ENCODE results near the gene SRSF3.
A peak's percentile ranks its signal among the peaks of the same experiment; 100 is the strongest.
"Not testable (repeated sequence)": the region's sequence is repeated elsewhere in the genome, so short reads cannot be mapped to it uniquely, and the experiment has no call there.

The SRSF3 gene

GRCh38 chr6:36563928-36564284, 30.3 kb upstream of the SRSF3 start:
- no peak for DNase-seq (ENCODE audit: low read depth in 2 of 2)
- no peak overlapping the region for H3K4me3 ChIP-seq (replicated peaks in 1 of 2; ENCODE audit: low read depth in 2 of 2, low read length in 2 of 2)

DNA sequence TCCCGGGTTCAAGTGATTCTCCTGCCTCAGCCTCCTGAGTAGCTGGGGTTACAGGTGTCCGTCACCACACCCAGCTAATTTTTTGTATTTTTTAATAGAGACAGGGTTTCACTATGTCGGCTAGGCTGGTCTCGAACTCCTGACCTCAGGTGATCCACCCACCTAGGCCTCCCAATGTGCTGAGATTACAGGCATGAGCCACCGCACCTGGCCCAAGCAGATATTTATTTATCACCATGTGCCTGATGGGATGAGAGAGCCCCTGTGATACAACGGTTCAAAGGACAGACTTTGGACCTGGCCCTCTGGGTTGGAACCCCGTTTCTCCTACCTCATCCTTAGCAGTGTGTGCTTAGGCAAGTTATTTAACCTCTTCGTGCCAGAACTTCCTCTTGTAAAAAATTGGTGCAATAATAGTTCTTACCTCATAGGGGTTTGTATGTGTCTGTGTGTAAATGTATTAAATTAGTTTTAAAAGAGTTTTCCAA, 27.7 kb upstream of the SRSF3 start:
- no peak for DNase-seq (ENCODE audit: low read depth in 2 of 2)
- H3K4me3 ChIP-seq (replicated peaks in 1 of 2; ENCODE audit: low read depth in 2 of 2, low read length in 2 of 2): no peak overlapping the region
- TF ChIP-seq, protein P1, sequence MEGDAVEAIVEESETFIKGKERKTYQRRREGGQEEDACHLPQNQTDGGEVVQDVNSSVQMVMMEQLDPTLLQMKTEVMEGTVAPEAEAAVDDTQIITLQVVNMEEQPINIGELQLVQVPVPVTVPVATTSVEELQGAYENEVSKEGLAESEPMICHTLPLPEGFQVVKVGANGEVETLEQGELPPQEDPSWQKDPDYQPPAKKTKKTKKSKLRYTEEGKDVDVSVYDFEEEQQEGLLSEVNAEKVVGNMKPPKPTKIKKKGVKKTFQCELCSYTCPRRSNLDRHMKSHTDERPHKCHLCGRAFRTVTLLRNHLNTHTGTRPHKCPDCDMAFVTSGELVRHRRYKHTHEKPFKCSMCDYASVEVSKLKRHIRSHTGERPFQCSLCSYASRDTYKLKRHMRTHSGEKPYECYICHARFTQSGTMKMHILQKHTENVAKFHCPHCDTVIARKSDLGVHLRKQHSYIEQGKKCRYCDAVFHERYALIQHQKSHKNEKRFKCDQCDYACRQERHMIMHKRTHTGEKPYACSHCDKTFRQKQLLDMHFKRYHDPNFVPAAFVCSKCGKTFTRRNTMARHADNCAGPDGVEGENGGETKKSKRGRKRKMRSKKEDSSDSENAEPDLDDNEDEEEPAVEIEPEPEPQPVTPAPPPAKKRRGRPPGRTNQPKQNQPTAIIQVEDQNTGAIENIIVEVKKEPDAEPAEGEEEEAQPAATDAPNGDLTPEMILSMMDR (IDR thresholded peaks at IDR 0.05; ENCODE audit: low read depth, low read length): no peak

More at GRCh38 chr6:36563928-36564284, 30.3 kb upstream of the SRSF3 start:
- TF ChIP-seq, protein P1 (IDR thresholded peaks at IDR 0.05; ENCODE audit: low read depth, low read length): no peak

DNA sequence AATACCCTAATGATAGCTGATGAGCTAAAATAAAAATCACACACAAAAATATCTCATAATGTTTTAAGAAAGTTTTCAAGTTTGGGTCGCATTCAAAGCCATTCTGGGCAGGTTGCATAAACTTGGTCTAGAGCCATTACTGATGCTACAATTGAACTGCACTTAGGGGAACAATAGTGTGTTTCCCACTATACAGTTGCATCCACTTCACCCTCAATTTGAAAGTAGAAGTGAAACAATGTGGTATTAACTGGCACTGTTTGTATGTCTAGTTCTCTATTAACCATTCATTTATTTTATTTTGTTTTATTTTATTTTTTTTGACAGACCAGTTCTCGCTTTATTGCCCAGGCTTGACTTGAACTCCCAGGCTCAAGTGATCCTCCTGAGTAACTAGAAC, 23.9 kb upstream of the SRSF3 start:
- TF ChIP-seq, protein P1 (IDR thresholded peaks at IDR 0.05; ENCODE audit: low read depth, low read length): no peak
- no peak overlapping the region for H3K4me3 ChIP-seq (replicated peaks in 1 of 2; ENCODE audit: low read depth in 2 of 2, low read length in 2 of 2)
- DNase-seq (ENCODE audit: low read depth in 2 of 2): no peak

DNA sequence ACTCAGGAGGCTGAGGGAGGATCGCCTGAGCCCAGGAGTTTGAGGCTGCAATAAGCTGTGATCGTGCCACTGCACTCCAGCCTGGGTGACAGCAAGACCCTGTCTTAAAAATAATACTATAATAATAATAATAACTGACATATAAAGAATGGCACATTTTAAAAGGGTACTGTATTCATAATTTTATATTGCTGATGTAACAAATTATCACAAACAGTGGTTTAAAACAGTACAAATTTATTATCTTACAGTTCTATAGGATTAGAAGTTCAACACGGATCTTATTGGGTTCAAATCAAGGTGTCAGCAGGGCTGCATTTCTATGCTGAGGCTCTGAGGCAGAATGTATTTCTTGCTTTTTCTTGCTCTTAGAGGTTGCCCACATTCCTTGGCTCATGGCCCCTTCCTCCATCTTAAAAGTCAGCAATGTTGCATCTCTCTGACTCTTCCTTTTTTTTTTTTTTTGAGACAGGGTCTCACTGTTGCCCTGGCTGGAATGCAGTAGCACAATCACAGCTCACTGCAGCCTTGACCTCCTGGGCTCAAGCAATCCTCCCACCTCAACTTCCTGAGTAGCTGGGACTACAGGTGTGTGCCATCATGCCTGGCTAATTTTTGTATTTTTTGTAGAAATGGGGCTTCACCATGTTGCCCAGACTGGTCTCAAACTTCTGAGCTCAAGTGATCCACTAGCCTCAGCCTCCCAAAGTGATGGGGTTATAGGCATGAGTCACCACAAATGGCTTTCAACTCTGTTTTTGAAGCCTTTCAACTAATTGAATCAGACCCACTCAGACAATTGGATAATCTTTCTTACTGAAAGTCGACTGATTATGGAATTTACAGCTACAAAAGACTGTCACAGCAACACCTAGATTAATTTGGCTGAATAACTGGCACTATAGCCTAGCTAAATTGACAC, 22.8 kb upstream of the SRSF3 start:
- H3K4me3 ChIP-seq (replicated peaks in 1 of 2; ENCODE audit: low read depth in 2 of 2, low read length in 2 of 2): no peak overlapping the region
- TF ChIP-seq, protein P1 (IDR thresholded peaks at IDR 0.05; ENCODE audit: low read depth, low read length): no peak
- no peak for DNase-seq (ENCODE audit: low read depth in 2 of 2)

DNA sequence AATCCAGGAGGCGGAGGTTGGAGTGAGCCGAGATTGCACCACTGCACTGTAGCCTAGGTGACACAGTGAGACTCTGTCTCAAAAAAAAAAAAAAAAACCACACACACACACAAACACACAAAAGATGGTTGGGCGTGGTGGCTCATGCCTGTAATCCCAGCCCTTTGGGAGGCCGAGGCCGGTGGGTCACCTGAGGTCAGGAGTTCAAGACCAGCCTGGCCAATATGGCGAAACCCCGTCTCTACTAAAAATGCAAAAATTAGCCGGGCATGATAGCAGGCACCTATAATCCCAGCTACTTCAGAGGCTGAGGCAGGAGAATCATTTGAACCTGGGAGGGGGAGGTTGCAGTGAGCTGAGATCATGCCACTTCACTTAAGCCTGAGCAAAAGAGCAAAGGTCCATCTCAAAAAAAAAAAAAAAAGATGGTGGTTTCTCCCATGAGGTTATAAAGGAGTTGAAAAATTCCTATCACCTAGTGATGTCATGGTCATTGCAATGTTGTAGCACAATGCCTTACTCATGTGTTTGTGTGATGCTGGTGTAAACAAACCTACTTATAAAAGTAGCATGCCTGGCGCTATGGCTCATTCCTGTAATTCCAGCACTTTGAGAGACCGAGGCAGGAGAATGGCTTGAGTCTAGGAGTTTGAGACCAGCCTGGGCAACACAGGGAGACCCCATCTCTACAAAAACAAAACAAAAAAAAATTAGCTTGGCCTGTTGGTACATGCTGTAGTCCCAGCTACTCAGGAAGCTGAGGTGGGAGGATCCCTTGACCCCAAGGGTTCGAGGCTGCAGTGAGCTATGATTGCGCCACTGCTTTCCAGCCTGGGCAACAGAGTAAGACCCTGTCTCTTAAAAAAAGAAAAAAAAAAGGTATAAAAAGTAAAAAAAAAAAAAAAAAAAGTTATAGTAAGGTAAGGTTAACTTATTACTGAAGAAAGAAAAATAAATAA, 21.5 kb upstream of the SRSF3 start:
- DNase-seq (ENCODE audit: low read depth in 2 of 2): peak; percentile 12 to 70
- not testable (repeated sequence) for H3K4me3 ChIP-seq (replicated peaks in 1 of 2; ENCODE audit: low read depth in 2 of 2, low read length in 2 of 2)

- TF ChIP-seq, protein P1 (IDR thresholded peaks at IDR 0.05; ENCODE audit: low read depth, low read length): no peak
- H3K4me3 ChIP-seq (replicated peaks in 1 of 2; ENCODE audit: low read depth in 2 of 2, low read length in 2 of 2): no peak overlapping the region
- DNase-seq (ENCODE audit: low read depth in 2 of 2): no peak
Observed at GRCh38 chr6:36574679-36575078, 19.5 kb upstream of the SRSF3 start.

DNA sequence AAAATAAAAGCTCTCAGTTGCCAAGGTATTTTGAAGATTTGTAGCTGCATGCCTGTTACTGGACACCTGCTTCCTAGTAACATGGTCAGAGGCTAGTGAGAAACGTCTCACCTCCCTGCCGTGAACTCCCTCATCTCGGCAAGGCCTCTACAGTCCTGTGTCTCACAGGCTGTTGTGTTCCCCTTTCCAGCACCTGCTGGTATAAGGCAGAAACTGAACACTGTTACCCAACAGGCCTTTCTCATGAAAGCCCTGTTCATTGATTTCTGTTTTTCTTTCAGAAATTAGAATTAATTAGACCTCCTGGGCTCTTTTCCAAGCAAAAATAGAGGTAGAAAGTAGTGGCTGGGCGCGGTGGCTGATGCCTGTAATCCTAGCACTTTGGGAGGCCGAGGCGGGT, 17.6 kb upstream of the SRSF3 start:
- no peak overlapping the region for H3K4me3 ChIP-seq (replicated peaks in 1 of 2; ENCODE audit: low read depth in 2 of 2, low read length in 2 of 2)

More for the DNA sequence above, 17.6 kb upstream of the SRSF3 start:
- DNase-seq (ENCODE audit: low read depth in 2 of 2): no peak
- TF ChIP-seq, protein P1 (IDR thresholded peaks at IDR 0.05; ENCODE audit: low read depth, low read length): no peak
